Activated T-cell treated with anti-CD3 and anti-CD28 coated beads for 48 hours (primary cell): ENCODE measurements around the gene PATL2.
"Not testable (repeated sequence)": the region's sequence is repeated elsewhere in the genome, so short reads cannot be mapped to it uniquely, and the experiment has no call there.

Source experiments
- DNase-seq: peaks from one replicate; pipeline ENCODE4 v3.0.0-alpha.2; 2020; ENCODE audit warnings: low read depth

PATL2 gene

GRCh38 chr15:44719293-44719999, 8.3 kb upstream of the PATL2 start:
- DNase-seq = peak; percentile 50

GRCh38 chr15:44718927-44719292, 7.8 kb upstream of the PATL2 start:
- DNase-seq = no peak

- no peak for DNase-seq
These were observed 7.2 kb upstream of the PATL2 start for GRCh38 chr15:44718180-44718926.

GRCh38 chr15:44716983-44717602, 6.0 kb upstream of the PATL2 start:
- DNase-seq = no peak

- no peak for DNase-seq
These were observed 4.7 kb upstream of the PATL2 start for GRCh38 chr15:44715797-44716334.

GRCh38 chr15:44715142-44715796, 4.1 kb upstream of the PATL2 start:
- no peak for DNase-seq

GRCh38 chr15:44713006-44713966, 2.2 kb upstream of the PATL2 start:
- no peak for DNase-seq

- peak; percentile 46 for DNase-seq
These were observed 1.4 kb upstream of the PATL2 start for GRCh38 chr15:44712346-44713005.

- DNase-seq = no peak
These were observed 721 bp upstream of the PATL2 start for GRCh38 chr15:44711743-44712345.

GRCh38 chr15:44710236-44711095, 657 bp downstream of the PATL2 start:
- no peak for DNase-seq

GRCh38 chr15:44706946-44707636, 4.0 kb downstream of the PATL2 start:
- DNase-seq = no peak

- no peak for DNase-seq
These were observed 4.7 kb downstream of the PATL2 start for GRCh38 chr15:44706401-44706800.

GRCh38 chr15:44705986-44706385, 5.1 kb downstream of the PATL2 start:
- no peak for DNase-seq

- DNase-seq = not testable (repeated sequence)
These were observed 10.4 kb downstream of the PATL2 start for GRCh38 chr15:44700676-44701075.

- DNase-seq = no peak
These were observed 12.5 kb downstream of the PATL2 start for GRCh38 chr15:44698641-44699040.

- DNase-seq = no peak
These were observed 14.1 kb downstream of the PATL2 start for GRCh38 chr15:44697014-44697413.

GRCh38 chr15:44695294-44695693, 15.8 kb downstream of the PATL2 start:
- no peak for DNase-seq

- DNase-seq = no peak
These were observed 16.7 kb downstream of the PATL2 start for GRCh38 chr15:44694416-44694815.

- DNase-seq = no peak
These were observed 18.5 kb downstream of the PATL2 start for GRCh38 chr15:44692659-44693058.
